ENCODE data around the gene KCND2.

DNA sequence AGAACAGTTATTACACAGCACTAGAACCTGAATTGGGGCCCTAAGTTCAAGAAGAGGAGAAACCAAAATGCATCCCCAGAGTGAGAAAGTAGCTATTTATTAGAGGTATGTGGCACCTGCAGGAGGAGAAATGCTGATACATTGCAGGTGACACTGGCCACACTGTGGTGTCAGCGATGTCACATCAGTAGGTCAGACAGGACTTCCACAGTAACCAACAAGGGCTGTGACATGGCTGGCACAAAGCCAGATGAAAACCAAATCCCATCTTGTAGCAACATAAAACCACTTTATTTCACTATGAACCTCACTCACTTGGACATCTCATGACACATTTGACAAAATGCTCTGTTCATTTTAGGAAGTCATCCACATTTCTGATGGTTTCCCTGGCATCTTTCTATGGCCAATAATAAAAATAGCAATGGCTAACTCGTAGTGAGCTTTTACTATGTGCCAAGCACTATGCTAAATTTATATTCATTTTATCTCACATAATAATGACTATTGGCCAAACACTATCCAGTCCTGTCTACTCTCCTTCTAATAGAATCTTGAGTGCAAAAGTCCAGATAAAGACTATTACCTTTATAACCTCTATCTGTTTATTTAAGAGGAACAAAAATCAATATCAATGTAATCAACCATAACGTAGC lies 430.7 kb downstream of the KCND2 start:
- TF ChIP-seq CTCF (IDR thresholded peaks at IDR 0.05; ENCODE audit: low read depth, low read length) (no peak), MAX (IDR thresholded peaks at IDR 0.05; ENCODE audit: low read depth, low read length) (no peak), POLR2A (IDR thresholded peaks at IDR 0.05; ENCODE audit: extremely low read depth, insufficient read length) (no peak)

Measured in NB4 (cell line).